H9 (cell line): ENCODE measurements around the gene DDIT4. TPM values are rescaled to one million over a fixed set of nuclear protein-coding genes. Genes with fewer than 3 reads are reported as not detected.
A peak's percentile ranks its signal among the peaks of the same experiment; 100 is the strongest.

Experiments used
- DNase-seq: peaks from one replicate; pipeline ENCODE4 v3.0.0-alpha.2; 2017
- H2AFZ ChIP-seq: one replicate; pipeline ENCODE4 v1.6.1; 2013; ENCODE audit warnings: mild to moderate bottlenecking, low read length, control low read depth, moderate library complexity
- H2AK5ac ChIP-seq: 2 replicates; pipeline ENCODE4 v1.6.1; 2013; ENCODE audit warnings: low read length, control low read depth, mixed read lengths; ENCODE audit not compliant: insufficient read length
- H2BK120ac ChIP-seq: one replicate; pipeline ENCODE4 v1.6.1; 2013; ENCODE audit warnings: low read depth, mild to moderate bottlenecking, low read length, control low read depth, inconsistent platforms; ENCODE audit not compliant: poor library complexity, severe bottlenecking
- H2BK12ac ChIP-seq: 2 replicates; pipeline ENCODE4 v1.6.1; 2013; ENCODE audit warnings: low read length, control low read depth, mixed read lengths, low read depth; ENCODE audit not compliant: insufficient read length
- H2BK15ac ChIP-seq: 2 replicates; pipeline ENCODE4 v1.6.1; 2013; ENCODE audit warnings: low read depth, low read length, control low read depth
- H2BK20ac ChIP-seq: one replicate; pipeline ENCODE4 v1.6.1; 2013; ENCODE audit warnings: low read depth, mild to moderate bottlenecking, low read length, control low read depth, inconsistent platforms; ENCODE audit not compliant: poor library complexity, severe bottlenecking
- H2BK5ac ChIP-seq: 2 replicates; pipeline ENCODE4 v1.6.1; 2013; ENCODE audit warnings: low read length, control low read depth, mixed read lengths; ENCODE audit not compliant: insufficient read length
- H3K14ac ChIP-seq: 2 replicates; pipeline ENCODE4 v1.6.1; 2013; ENCODE audit warnings: low read length, control low read depth; ENCODE audit not compliant: insufficient read depth
- H3K18ac ChIP-seq: 2 replicates; pipeline ENCODE4 v1.6.1; 2013; ENCODE audit warnings: low read depth, mild to moderate bottlenecking, mixed read lengths, low read length, control low read depth; ENCODE audit not compliant: insufficient read length
- H3K23ac ChIP-seq: 2 replicates; pipeline ENCODE4 v1.6.1; 2013; ENCODE audit warnings: low read length, control low read depth, mixed read lengths, low read depth; ENCODE audit not compliant: insufficient read length
- H3K23me2 ChIP-seq: 2 replicates; pipeline ENCODE4 v1.6.1; 2013; ENCODE audit warnings: low read depth, mild to moderate bottlenecking, mixed read lengths, low read length, control low read depth; ENCODE audit not compliant: insufficient read length, poor library complexity, severe bottlenecking
- H3K27ac ChIP-seq: 2 replicates; pipeline ENCODE4 v1.5.1; 2013; ENCODE audit warnings: low read length, control low read depth, mixed read lengths, low read depth; ENCODE audit not compliant: insufficient read length
- H3K27me3 ChIP-seq: 2 replicates; pipeline ENCODE4 v1.6.1; 2013; ENCODE audit warnings: low read length, control low read depth, inconsistent platforms; ENCODE audit not compliant: insufficient read depth
- H3K4ac ChIP-seq: 2 replicates; pipeline ENCODE4 v1.6.1; 2013; ENCODE audit warnings: low read depth, mild to moderate bottlenecking, control low read depth, inconsistent platforms, low read length, moderate library complexity
- H3K4me1 ChIP-seq: 2 replicates; pipeline ENCODE4 v1.6.1; 2013; ENCODE audit warnings: low read length, control low read depth, inconsistent platforms; ENCODE audit not compliant: insufficient read depth
- H3K4me2 ChIP-seq: 2 replicates; pipeline ENCODE4 v1.6.1; 2013; ENCODE audit warnings: low read length, control low read depth, mixed read lengths; ENCODE audit not compliant: insufficient read length, insufficient read depth
- H3K56ac ChIP-seq: 2 replicates; pipeline ENCODE4 v1.6.1; 2013; ENCODE audit warnings: low read depth, mild to moderate bottlenecking, mixed read lengths, low read length, control low read depth; ENCODE audit not compliant: insufficient read length
- H3K79me1 ChIP-seq: 2 replicates; pipeline ENCODE4 v1.6.1; 2013; ENCODE audit warnings: low read depth, mild to moderate bottlenecking, moderate library complexity, low read length, control low read depth, inconsistent platforms; ENCODE audit not compliant: insufficient read depth, poor library complexity, severe bottlenecking
- H3K79me2 ChIP-seq: 2 replicates; pipeline ENCODE4 v1.6.1; 2013; ENCODE audit warnings: low read length, control low read depth, inconsistent platforms; ENCODE audit not compliant: insufficient read depth
- H3K9ac ChIP-seq: 2 replicates; pipeline ENCODE4 v1.6.1; 2013; ENCODE audit warnings: low read length, control low read depth, mixed read lengths; ENCODE audit not compliant: insufficient read length; ENCODE audit errors: extremely low read depth
- H3K9me3 ChIP-seq: one replicate; pipeline ENCODE4 v1.6.1; 2013; ENCODE audit warnings: low read depth, low read length, inconsistent platforms; ENCODE audit not compliant: control insufficient read depth
- H3T11ph ChIP-seq: one replicate; pipeline ENCODE4 v1.6.1; 2013; ENCODE audit warnings: mild to moderate bottlenecking, low read length, control low read depth, inconsistent platforms
- H4K20me1 ChIP-seq: one replicate; pipeline ENCODE4 v1.6.1; 2013; ENCODE audit not compliant: control insufficient read depth, insufficient read length, insufficient read depth
- H4K5ac ChIP-seq: 2 replicates; pipeline ENCODE4 v1.6.1; 2013; ENCODE audit warnings: low read depth, mild to moderate bottlenecking, mixed read lengths, low read length, control low read depth; ENCODE audit not compliant: insufficient read length
- H4K8ac ChIP-seq: replicated peaks from 2 replicates; pipeline ENCODE4 v1.6.1; 2013; ENCODE audit warnings: low read length, control low read depth, mixed read lengths, low read depth; ENCODE audit not compliant: insufficient read length
- H4K91ac ChIP-seq: 2 replicates; pipeline ENCODE4 v1.6.1; 2013; ENCODE audit warnings: low read depth, mild to moderate bottlenecking, moderate library complexity, mixed read lengths, low read length, control low read depth; ENCODE audit not compliant: insufficient read length
- H3K27ac Mint-ChIP-seq, 3 experiments: 2 replicates in 2 of 3; 3 replicates in 1 of 3; pipeline ENCODE4 v1.8.0; 2020 to 2021; ENCODE audit warnings: mixed read lengths in 3 of 3, mild to moderate bottlenecking in 1 of 3, moderate library complexity in 1 of 3
- H3K27me3 Mint-ChIP-seq: 2 replicates; pipeline ENCODE4 v1.8.0; 2021; ENCODE audit warnings: low read depth, mild to moderate bottlenecking, moderate library complexity, mixed read lengths
- H3K36me3 Mint-ChIP-seq, 3 experiments: 2 replicates in 2 of 3; 3 replicates in 1 of 3; pipeline ENCODE4 v1.8.0; 2020 to 2021; ENCODE audit warnings: low read depth in 3 of 3, mixed read lengths in 3 of 3; ENCODE audit not compliant: insufficient read depth in 1 of 3
- H3K4me1 Mint-ChIP-seq, 2 experiments: 2 replicates each; pipeline ENCODE4 v1.8.0; 2020; ENCODE audit warnings: mixed read lengths in 2 of 2
- H3K4me3 Mint-ChIP-seq, 2 experiments: 2 replicates in 1 of 2; 3 replicates in 1 of 2; pipeline ENCODE4 v1.8.0; 2020 to 2021; ENCODE audit warnings: mild to moderate bottlenecking in 2 of 2, mixed read lengths in 2 of 2, moderate library complexity in 1 of 2
- H3K9me3 Mint-ChIP-seq, 2 experiments: 2 replicates in 1 of 2; 3 replicates in 1 of 2; pipeline ENCODE4 v1.8.0; 2020; ENCODE audit warnings: mild to moderate bottlenecking in 2 of 2, mixed read lengths in 2 of 2, moderate library complexity in 1 of 2
- WGBS: extraction: QIAGEN DNeasy Blood & Tissue Kit; methylation state at CpG from one replicate; pipeline ENCODE4 v1.1.7; 2013; ENCODE audit warnings: missing lambda C conversion rate, low lambda C conversion rate, mixed read lengths; ENCODE audit not compliant: insufficient read length; ENCODE audit errors: extremely low coverage; 5-methylcytosine and 5-hydroxymethylcytosine counted together
- total RNA-seq: library from RNA; stranded (reverse); gene quantifications from 2 replicates; pipeline ENCODE4 v1.2.1, GENCODE V29; 2021
- TF ChIP-seq, protein P1 (sequence below): fragments of 200-600 bp; sonication (generic); conservative IDR thresholded peaks from 3 replicates; pipeline ENCODE4 v1.8.0; 2021; ENCODE audit warnings: antibody characterized with exemption, mild to moderate bottlenecking

Gene DDIT4
- total RNA-seq, 1 experiment from 2014 or later, result 84.0 TPM

GRCh38 chr10:72265508-72265907 lies 8.2 kb upstream of the DDIT4 start:
- Histone ChIP-seq H2BK5ac (peak overlapping the region; percentile 75), H3K18ac (peak overlapping the region; percentile 53), H3K56ac (no peak overlapping the region), H3K27ac (no peak overlapping the region), H3K9me3 (no peaks in the 10 kb centered on the region), H4K8ac (no peak overlapping the region), H4K91ac (no peak overlapping the region), H2BK15ac (0 out of 2 replicates have a peak overlapping the region, but pooled peaks have one; percentile 42), H3K79me1 (no peaks in the 10 kb centered on the region), H3K23ac (no peak overlapping the region), H3K4me1 (peaks cover 12% of the 10 kb centered on the region), H3K9ac (peak overlapping the region; percentile 11), H2BK120ac (no peak overlapping the region), H3K27me3 (no peaks in the 10 kb centered on the region), H3K4ac (no peak overlapping the region; the same call in 1 of the 2 replicates), H3K79me2 (no peaks in the 10 kb centered on the region), H2BK20ac (no peak overlapping the region), H2AK5ac (no peak overlapping the region), H3T11ph (no peak overlapping the region), H4K5ac (peak overlapping the region; percentile 56), H3K4me2 (no peak overlapping the region), H2AFZ (peak overlapping the region; percentile 37), H4K20me1 (no peaks in the 10 kb centered on the region), H3K23me2 (peaks cover 4% of the 10 kb centered on the region), H2BK12ac (peak overlapping the region; percentile 87), H3K14ac (peak overlapping the region; percentile 72)
- Mint-ChIP-seq H3K27ac (peak overlapping the region; percentile 61 to 86 (median 85); a peak in 5 of 7 replicates), H3K36me3 (no peaks in the 10 kb centered on the region), H3K27me3 (peaks cover 2% of the 10 kb centered on the region), H3K9me3 (no peaks in the 10 kb centered on the region), H3K4me1 (peaks cover 41 to 50% of the 10 kb centered on the region in 2 experiments), H3K4me3 (no peak overlapping the region; a peak in 1 of 5 replicates)
- TF ChIP-seq, protein P1, sequence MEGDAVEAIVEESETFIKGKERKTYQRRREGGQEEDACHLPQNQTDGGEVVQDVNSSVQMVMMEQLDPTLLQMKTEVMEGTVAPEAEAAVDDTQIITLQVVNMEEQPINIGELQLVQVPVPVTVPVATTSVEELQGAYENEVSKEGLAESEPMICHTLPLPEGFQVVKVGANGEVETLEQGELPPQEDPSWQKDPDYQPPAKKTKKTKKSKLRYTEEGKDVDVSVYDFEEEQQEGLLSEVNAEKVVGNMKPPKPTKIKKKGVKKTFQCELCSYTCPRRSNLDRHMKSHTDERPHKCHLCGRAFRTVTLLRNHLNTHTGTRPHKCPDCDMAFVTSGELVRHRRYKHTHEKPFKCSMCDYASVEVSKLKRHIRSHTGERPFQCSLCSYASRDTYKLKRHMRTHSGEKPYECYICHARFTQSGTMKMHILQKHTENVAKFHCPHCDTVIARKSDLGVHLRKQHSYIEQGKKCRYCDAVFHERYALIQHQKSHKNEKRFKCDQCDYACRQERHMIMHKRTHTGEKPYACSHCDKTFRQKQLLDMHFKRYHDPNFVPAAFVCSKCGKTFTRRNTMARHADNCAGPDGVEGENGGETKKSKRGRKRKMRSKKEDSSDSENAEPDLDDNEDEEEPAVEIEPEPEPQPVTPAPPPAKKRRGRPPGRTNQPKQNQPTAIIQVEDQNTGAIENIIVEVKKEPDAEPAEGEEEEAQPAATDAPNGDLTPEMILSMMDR, result no peak
- no CpG with 5 or more reads among the region's 6 CpGs for WGBS
- DNase-seq, result no peak
